Mesothelial cell of epicardium (in vitro differentiated cells): ENCODE data around the gene FAM221B. TPM values are rescaled to one million over a fixed set of nuclear protein-coding genes. Genes with fewer than 3 reads are reported as not detected.

ENCODE experiments used
- DNase-seq, 2 experiments: peaks; one replicate each; pipeline ENCODE4 v3.0.0; 2021; ENCODE audit warnings: low spot score in 2 of 2; ENCODE audit not compliant: unreplicated experiment in 2 of 2
- H3K27ac Mint-ChIP-seq: 2 replicates; pipeline ENCODE4 v1.8.0; 2021; ENCODE audit warnings: mixed read lengths
- H3K27me3 Mint-ChIP-seq: 2 replicates; pipeline ENCODE4 v1.8.0; 2021; ENCODE audit warnings: low read depth, mixed read lengths
- H3K36me3 Mint-ChIP-seq: 2 replicates; pipeline ENCODE4 v1.8.0; 2021; ENCODE audit warnings: mixed read lengths
- H3K4me1 Mint-ChIP-seq: 2 replicates; pipeline ENCODE4 v1.8.0; 2021; ENCODE audit warnings: mixed read lengths
- H3K4me3 Mint-ChIP-seq: 2 replicates; pipeline ENCODE4 v1.8.0; 2021; ENCODE audit warnings: mild to moderate bottlenecking, moderate library complexity, mixed read lengths
- H3K9me3 Mint-ChIP-seq: 2 replicates; pipeline ENCODE4 v1.8.0; 2021; ENCODE audit warnings: mixed read lengths
- CTCF ChIP-seq: fragments of 200-600 bp; sonication (generic); IDR thresholded peaks from one replicate; pipeline ENCODE4 v1.5.0; 2021; ENCODE audit warnings: antibody characterized with exemption; ENCODE audit not compliant: unreplicated experiment
- total RNA-seq: library from RNA; stranded (reverse); gene quantifications from 3 replicates; pipeline ENCODE4 v1.2.1, GENCODE V29; 2021

FAM221B gene
- total RNA-seq, 1 donor from 2014 or later = 0.07 TPM

DNA sequence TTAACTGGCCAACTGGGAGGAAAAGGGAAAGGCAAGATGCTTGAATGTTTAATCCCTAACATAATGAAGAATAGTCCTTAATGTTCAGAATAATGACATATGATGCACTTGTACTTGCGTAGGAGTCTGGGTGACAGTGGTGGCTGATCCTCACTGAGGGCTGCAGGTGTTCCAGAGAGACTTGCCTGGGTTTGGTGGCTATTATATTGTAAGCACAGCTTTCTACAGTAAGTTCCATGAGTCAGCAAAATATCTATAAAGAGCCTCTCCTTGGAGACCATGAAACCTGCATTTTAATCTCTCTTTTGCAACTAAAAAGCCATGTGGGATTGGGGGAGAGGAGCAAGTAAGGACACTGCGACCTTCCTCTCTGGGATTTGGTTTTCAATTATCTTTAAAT, 39.0 kb downstream of the FAM221B start:
- no peaks in the 10 kb centered on the region for H3K9me3 Mint-ChIP-seq

GRCh38 chr9:35783418-35783817, 45.1 kb downstream of the FAM221B start:
- no peak overlapping the region for H3K4me3 Mint-ChIP-seq
- H3K36me3 Mint-ChIP-seq = peaks cover 17% of the 10 kb centered on the region
- no peak for TF ChIP-seq CTCF
- H3K27ac Mint-ChIP-seq = no peak overlapping the region
- no peak for DNase-seq
- H3K9me3 Mint-ChIP-seq = peaks cover 7% of the 10 kb centered on the region
- H3K27me3 Mint-ChIP-seq = peaks cover 2% of the 10 kb centered on the region
- no peaks in the 10 kb centered on the region for H3K4me1 Mint-ChIP-seq

More for the DNA sequence above, 39.0 kb downstream of the FAM221B start:
- DNase-seq = no peak
- TF ChIP-seq CTCF = no peak
- Mint-ChIP-seq H3K4me3 (no peak overlapping the region), H3K27me3 (no peaks in the 10 kb centered on the region), H3K36me3 (peaks cover 3% of the 10 kb centered on the region), H3K4me1 (peaks cover 16% of the 10 kb centered on the region), H3K27ac (no peak overlapping the region)

DNA sequence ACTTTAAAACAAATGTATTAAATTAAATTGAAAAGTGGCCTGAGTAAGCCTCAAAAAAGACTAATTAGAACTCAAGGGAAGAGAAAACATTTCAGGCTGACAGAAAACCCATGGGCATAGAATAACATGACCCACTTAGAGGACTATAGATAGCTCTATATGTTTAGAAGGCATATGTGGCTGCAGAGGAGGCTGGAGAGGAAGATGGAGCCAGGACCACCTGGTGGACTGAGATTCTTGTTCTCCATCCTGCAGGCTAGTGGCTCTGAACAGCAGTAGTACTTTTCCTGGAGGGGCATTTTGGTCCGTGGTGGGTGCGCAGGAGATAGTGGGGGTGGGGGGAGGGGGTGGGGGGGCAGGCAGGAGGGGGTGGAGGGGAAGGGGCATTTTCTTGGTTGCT, 47.5 kb downstream of the FAM221B start:
- Mint-ChIP-seq H3K4me3 (no peak overlapping the region), H3K27ac (no peak overlapping the region), H3K4me1 (peaks cover 1% of the 10 kb centered on the region), H3K27me3 (peaks cover 2% of the 10 kb centered on the region), H3K9me3 (peaks cover 7% of the 10 kb centered on the region), H3K36me3 (peaks cover 14% of the 10 kb centered on the region)
- no peak for TF ChIP-seq CTCF
- no peak for DNase-seq

DNA sequence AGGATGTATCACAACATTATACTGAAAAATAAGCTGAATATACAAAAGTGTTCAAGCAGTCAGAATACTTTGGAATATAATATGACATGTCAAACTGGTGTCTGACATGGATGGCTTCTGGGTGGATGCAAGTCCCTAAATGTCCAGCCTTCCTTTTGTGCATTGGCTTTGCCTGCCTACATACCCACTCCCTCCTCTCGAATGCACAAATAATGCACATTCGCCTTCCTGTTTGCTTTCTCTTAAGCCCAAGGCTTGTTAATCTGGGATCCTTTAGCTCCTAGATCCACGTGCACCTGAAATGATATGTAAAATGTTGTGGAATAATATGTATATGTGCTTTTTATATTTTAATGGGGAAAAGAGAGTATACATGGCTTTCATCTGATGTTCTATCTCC, 50.0 kb downstream of the FAM221B start:
- peaks cover 9% of the 10 kb centered on the region for H3K36me3 Mint-ChIP-seq
- peaks cover 2% of the 10 kb centered on the region for H3K27me3 Mint-ChIP-seq

GRCh38 chr9:35776018-35776417, 52.5 kb downstream of the FAM221B start:
- no peak for TF ChIP-seq CTCF
- Mint-ChIP-seq H3K27me3 (peaks cover 2% of the 10 kb centered on the region), H3K9me3 (no peaks in the 10 kb centered on the region), H3K4me3 (no peak overlapping the region), H3K27ac (peak overlapping the region; percentile 47), H3K36me3 (peaks cover 6% of the 10 kb centered on the region), H3K4me1 (peaks cover 8% of the 10 kb centered on the region)
- DNase-seq = no peak

More for the DNA sequence above, 50.0 kb downstream of the FAM221B start:
- H3K9me3 Mint-ChIP-seq = peaks cover 3% of the 10 kb centered on the region
- no peak for TF ChIP-seq CTCF
- H3K4me3 Mint-ChIP-seq = no peak overlapping the region
- DNase-seq = no peak
- no peak overlapping the region for H3K27ac Mint-ChIP-seq
- H3K4me1 Mint-ChIP-seq = peaks cover 8% of the 10 kb centered on the region
